Ishikawa (cell line): ENCODE results near the gene FGF11.
"Not testable (repeated sequence)": the region's sequence is repeated elsewhere in the genome, so short reads cannot be mapped to it uniquely, and the experiment has no call there.

ENCODE experiments used
- CEBPB ChIP-seq: IDR thresholded peaks from 2 replicates; pipeline ENCODE4 v1.6.1; 2012
- CREB1 ChIP-seq: IDR thresholded peaks from 2 replicates; pipeline ENCODE4 v1.6.1; 2012; ENCODE audit warnings: low read depth
- EGR1 ChIP-seq: IDR thresholded peaks from 2 replicates; pipeline ENCODE4 v1.6.1; 2012
- EP300 ChIP-seq: IDR thresholded peaks from 2 replicates; pipeline ENCODE4 v1.6.1; 2012; ENCODE audit warnings: borderline replicate concordance
- FOXM1 ChIP-seq: IDR thresholded peaks from 2 replicates; pipeline ENCODE4 v1.6.1; 2012; ENCODE audit warnings: low read depth, borderline replicate concordance
- MAX ChIP-seq: IDR thresholded peaks from 2 replicates; pipeline ENCODE4 v1.6.1; 2012
- NFIC ChIP-seq: IDR thresholded peaks from 2 replicates; pipeline ENCODE4 v1.6.1; 2012
- RAD21 ChIP-seq: IDR thresholded peaks from 2 replicates; pipeline ENCODE4 v1.6.1; 2012; ENCODE audit warnings: low read depth
- TAF1 ChIP-seq: IDR thresholded peaks from 2 replicates; pipeline ENCODE4 v1.6.1; 2012; ENCODE audit warnings: low read depth, mild to moderate bottlenecking
- TCF12 ChIP-seq: IDR thresholded peaks from 2 replicates; pipeline ENCODE4 v1.6.1; 2012; ENCODE audit warnings: low read depth
- TEAD4 ChIP-seq: IDR thresholded peaks from 2 replicates; pipeline ENCODE4 v1.6.1; 2012
- YY1 ChIP-seq: IDR thresholded peaks from 2 replicates; pipeline ENCODE4 v1.6.1; 2012; ENCODE audit warnings: low read depth
- ZBTB7A ChIP-seq: IDR thresholded peaks from 2 replicates; pipeline ENCODE4 v1.6.1; 2012; ENCODE audit warnings: low read depth
- TF ChIP-seq, protein P1 (sequence below): IDR thresholded peaks from 2 replicates; pipeline ENCODE4 v1.6.1; 2012
- TF ChIP-seq, protein P2 (sequence below): IDR thresholded peaks from 2 replicates; pipeline ENCODE4 v1.6.1; 2012; ENCODE audit warnings: low read depth, mild to moderate bottlenecking

FGF11 gene

GRCh38 chr17:7478276-7479212, 39.2 kb downstream of the FGF11 start:
- TF ChIP-seq TAF1 (0 out of 2 replicates have a peak, but pooled peaks have one; percentile 21), NFIC (no peak), EGR1 (no peak), YY1 (peak; percentile 8; the same call in 1 of the 2 replicates), TCF12 (no peak), MAX (0 out of 2 replicates have a peak, but pooled peaks have one; percentile 8)
- TF ChIP-seq, protein P1, sequence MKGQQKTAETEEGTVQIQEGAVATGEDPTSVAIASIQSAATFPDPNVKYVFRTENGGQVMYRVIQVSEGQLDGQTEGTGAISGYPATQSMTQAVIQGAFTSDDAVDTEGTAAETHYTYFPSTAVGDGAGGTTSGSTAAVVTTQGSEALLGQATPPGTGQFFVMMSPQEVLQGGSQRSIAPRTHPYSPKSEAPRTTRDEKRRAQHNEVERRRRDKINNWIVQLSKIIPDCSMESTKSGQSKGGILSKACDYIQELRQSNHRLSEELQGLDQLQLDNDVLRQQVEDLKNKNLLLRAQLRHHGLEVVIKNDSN = no peak

DNA sequence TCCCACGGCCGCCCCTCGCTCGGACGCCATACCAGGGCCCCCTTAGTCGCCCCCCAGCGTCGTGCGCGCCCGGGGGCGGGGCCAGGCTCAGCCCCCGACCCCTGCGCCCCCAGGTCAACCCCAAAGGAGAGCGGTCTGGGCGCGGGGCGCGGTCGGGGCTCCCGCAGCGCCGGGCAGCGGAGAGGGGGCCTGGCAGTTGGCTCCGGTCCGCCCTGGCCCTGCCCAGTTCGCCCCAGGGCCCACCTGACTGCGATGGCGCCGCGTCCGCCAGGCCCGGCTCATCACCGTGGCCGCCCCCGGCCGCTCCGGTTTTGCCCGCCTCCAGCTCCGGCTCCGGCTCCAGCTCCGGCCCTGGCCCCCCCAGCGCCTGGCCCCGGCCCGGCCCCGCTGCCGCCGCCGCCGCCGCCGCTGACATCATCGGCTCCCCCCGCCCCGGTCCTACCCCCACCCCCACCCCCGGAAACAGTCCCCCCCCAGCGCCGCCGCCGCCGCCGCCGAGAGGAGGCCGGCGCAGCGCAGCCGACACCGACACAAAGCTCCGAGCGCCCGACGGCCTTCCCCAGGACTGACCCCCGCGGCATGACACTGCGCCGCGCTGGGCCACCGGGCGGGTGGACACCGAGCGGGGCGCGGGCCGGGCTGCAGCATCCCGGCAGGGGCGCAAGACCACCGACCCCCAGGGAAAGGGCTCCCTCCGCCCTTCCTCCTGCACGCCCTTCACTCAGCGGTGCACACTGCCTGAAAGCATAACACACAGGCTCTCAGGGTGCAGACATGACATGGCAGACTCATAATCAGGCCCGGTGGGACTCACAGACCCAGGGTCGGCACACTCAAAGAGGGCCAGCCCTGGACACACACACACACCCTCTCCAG, 40.1 kb downstream of the FGF11 start, which contains the start of gene ZBTB4:
TSS of gene ZBTB4 (minus strand) at position 419 of the 876 bp plus-strand sequence. CDS start 12,830 bp downstream, outside the sequence.
- TF ChIP-seq TAF1 (0 out of 2 replicates have a peak, but pooled peaks have one; percentile 14), RAD21 (no peak), ZBTB7A (peak; percentile 68), TEAD4 (no peak)

DNA sequence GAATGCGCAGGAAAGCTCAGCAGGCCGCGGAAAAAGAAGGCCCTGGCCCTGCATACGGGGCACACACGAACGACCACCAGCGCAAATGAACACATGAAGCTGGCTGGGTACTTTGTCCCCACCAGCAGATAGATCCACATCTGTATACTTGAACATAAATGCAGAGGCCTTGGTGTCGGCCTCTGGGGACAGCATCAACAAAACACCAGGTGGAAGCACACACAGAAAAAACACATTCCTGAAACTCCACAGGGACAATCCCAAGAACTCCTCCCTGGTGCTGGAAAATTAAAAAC, 40.7 kb downstream of the FGF11 start:
- TF ChIP-seq TEAD4 (0 out of 2 replicates have a peak, but pooled peaks have one; percentile 43), EGR1 (no peak)

- TF ChIP-seq MAX, EGR1, EP300: not testable (repeated sequence)
These were observed 42.0 kb downstream of the FGF11 start, which contains the start of gene SLC35G6 for GRCh38 chr17:7481275-7481674. Gene SLC35G6 (plus strand): TSS chr17:7481446. CDS start chr17:7481517, 71 bp downstream.

DNA sequence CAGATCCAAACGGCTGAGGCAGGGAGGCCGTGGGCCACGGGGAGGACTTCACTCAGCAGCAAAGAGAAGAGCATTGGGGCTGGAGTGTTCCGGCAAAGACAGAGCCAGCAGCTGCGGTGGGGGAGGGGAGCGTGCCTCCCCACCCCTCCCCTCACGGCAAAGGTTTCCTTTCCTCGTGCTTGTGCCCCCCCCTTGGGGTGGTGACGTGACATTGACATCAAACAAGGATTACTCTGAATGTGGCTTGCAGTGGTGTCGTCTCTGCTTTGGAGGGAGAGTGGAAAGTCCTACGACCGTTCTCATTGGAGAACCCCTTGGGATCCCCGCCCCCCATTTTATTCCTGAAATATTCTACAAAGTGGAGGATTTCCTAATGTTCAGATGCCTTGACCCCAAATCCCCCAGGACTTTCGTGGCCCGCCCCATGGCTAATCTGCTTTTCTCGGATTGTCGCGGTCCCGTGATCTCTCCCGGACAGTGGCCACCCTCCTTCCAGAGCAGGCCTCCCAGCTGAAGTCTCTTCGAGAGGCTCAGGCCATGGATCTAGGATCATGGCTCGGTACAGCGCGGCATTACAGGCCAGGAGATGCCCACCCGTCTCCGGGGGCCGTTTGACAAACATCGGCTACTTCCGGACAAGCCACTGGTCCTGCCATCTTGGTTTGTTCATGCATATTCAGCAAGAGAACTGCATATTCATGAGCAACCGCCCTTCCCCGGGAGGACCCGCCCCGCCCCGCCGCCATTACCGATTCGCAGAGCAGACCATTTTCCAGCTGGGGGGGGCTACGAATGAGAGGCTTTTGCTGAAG, 44.1 kb downstream of the FGF11 start:
- no peak; the same call in 1 of the 2 replicates for TF ChIP-seq TAF1
- TF ChIP-seq EP300 = no peak
- no peak for TF ChIP-seq TEAD4
- TF ChIP-seq ZBTB7A = no peak
- peak; percentile 86 for TF ChIP-seq YY1
- no peak for TF ChIP-seq EGR1
- TF ChIP-seq NFIC = no peak
- TF ChIP-seq CEBPB = no peak
- no peak for TF ChIP-seq FOXM1
- peak; percentile 20; the same call in 1 of the 2 replicates for TF ChIP-seq TCF12
- TF ChIP-seq, protein P1 = no peak
- TF ChIP-seq, protein P2, sequence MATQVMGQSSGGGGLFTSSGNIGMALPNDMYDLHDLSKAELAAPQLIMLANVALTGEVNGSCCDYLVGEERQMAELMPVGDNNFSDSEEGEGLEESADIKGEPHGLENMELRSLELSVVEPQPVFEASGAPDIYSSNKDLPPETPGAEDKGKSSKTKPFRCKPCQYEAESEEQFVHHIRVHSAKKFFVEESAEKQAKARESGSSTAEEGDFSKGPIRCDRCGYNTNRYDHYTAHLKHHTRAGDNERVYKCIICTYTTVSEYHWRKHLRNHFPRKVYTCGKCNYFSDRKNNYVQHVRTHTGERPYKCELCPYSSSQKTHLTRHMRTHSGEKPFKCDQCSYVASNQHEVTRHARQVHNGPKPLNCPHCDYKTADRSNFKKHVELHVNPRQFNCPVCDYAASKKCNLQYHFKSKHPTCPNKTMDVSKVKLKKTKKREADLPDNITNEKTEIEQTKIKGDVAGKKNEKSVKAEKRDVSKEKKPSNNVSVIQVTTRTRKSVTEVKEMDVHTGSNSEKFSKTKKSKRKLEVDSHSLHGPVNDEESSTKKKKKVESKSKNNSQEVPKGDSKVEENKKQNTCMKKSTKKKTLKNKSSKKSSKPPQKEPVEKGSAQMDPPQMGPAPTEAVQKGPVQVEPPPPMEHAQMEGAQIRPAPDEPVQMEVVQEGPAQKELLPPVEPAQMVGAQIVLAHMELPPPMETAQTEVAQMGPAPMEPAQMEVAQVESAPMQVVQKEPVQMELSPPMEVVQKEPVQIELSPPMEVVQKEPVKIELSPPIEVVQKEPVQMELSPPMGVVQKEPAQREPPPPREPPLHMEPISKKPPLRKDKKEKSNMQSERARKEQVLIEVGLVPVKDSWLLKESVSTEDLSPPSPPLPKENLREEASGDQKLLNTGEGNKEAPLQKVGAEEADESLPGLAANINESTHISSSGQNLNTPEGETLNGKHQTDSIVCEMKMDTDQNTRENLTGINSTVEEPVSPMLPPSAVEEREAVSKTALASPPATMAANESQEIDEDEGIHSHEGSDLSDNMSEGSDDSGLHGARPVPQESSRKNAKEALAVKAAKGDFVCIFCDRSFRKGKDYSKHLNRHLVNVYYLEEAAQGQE = no peak
- TF ChIP-seq MAX = peak; percentile 62; the same call in 1 of the 2 replicates
- peak; percentile 69 for TF ChIP-seq CREB1
- no peak for TF ChIP-seq RAD21

GRCh38 chr17:7484067-7484918, 45.0 kb downstream of the FGF11 start, which contains the start of gene POLR2A:
Gene POLR2A (plus strand): TSS chr17:7484366.
- TF ChIP-seq, protein P2 = no peak
- TF ChIP-seq TAF1 (peak; percentile 99), EP300 (peak; percentile 47; the same call in 1 of the 2 replicates), CEBPB (no peak), NFIC (peak; percentile 46), RAD21 (no peak), MAX (peak; percentile 80), TCF12 (peak; percentile 50), EGR1 (peak; percentile 57), FOXM1 (no peak), ZBTB7A (peak; percentile 50; the same call in 1 of the 2 replicates), YY1 (peak; percentile 74), CREB1 (no peak; the same call in 1 of the 2 replicates), TEAD4 (peak; percentile 68; the same call in 1 of the 2 replicates)
- TF ChIP-seq, protein P1 = 0 out of 2 replicates have a peak, but pooled peaks have one; percentile 10
